Keratinocyte (primary cell): ENCODE results near the gene SMIM33.

Experiments used
- EZH2 ChIP-seq: IDR thresholded peaks from one replicate; pipeline ENCODE4 v1.6.1; 2012; ENCODE audit warnings: inconsistent platforms, mild to moderate bottlenecking, low read length, moderate library complexity
- TF ChIP-seq, protein P1 (sequence below), 3 experiments: IDR thresholded peaks in 1 of 3; conservative IDR thresholded peaks in 1 of 3; optimal IDR thresholded peaks in 1 of 3; 2 replicates in 2 of 3; 3 replicates in 1 of 3; pipeline versions ENCODE3 to v1.5.1; 2011; ENCODE audit warnings: low read length in 3 of 3, mild to moderate bottlenecking in 3 of 3, moderate library complexity in 2 of 3, control low read depth in 1 of 3, inconsistent platforms in 1 of 3; ENCODE audit not compliant: insufficient read depth in 2 of 3; ENCODE audit errors: extremely low read depth in 1 of 3

DNA sequence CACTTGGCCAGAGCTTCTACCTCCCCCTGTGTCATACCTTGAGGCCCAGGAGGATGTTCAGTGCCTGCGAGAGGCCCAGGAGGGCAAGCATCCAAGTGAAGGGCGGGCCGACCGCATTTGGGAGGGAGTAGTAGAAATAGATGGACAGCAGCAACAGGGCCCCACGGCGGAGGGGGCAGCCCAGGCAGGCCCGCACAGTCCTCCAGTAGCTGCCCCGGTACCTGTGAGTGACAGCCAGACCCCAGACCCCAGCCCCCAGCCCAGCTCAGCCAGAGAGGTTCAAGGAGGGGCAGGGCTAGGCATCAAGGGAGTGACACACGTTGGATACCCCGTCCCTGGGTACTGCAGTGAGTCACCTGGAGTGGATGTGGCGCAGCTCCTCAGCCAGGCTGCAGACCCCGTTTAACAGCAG lies 10.3 kb downstream of the SMIM33 start:
- no peak for TF ChIP-seq EZH2
- TF ChIP-seq, protein P1, sequence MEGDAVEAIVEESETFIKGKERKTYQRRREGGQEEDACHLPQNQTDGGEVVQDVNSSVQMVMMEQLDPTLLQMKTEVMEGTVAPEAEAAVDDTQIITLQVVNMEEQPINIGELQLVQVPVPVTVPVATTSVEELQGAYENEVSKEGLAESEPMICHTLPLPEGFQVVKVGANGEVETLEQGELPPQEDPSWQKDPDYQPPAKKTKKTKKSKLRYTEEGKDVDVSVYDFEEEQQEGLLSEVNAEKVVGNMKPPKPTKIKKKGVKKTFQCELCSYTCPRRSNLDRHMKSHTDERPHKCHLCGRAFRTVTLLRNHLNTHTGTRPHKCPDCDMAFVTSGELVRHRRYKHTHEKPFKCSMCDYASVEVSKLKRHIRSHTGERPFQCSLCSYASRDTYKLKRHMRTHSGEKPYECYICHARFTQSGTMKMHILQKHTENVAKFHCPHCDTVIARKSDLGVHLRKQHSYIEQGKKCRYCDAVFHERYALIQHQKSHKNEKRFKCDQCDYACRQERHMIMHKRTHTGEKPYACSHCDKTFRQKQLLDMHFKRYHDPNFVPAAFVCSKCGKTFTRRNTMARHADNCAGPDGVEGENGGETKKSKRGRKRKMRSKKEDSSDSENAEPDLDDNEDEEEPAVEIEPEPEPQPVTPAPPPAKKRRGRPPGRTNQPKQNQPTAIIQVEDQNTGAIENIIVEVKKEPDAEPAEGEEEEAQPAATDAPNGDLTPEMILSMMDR (optimal IDR thresholded peaks at IDR 0.05 in 1 of 3, IDR thresholded peaks at IDR 0.05 in 1 of 3, conservative IDR thresholded peaks at IDR 0.05 in 1 of 3; ENCODE audit: extremely low read depth in 1 of 3, insufficient read depth in 2 of 3, low read length in 3 of 3) = no peak
